Raji (cell line): ENCODE results near the gene TIMMDC1.

Experiments used
- POLR2A ChIP-seq: IDR thresholded peaks from 2 replicates; pipeline ENCODE4 v1.6.1; 2011; ENCODE audit warnings: low read depth, low read length, control low read depth; ENCODE audit not compliant: insufficient read depth

TIMMDC1 gene

GRCh38 chr3:119562307-119562961 is 64.1 kb downstream of the TIMMDC1 start:
- TF ChIP-seq POLR2A: peak; percentile 77

- TF ChIP-seq POLR2A: no peak
Observed at GRCh38 chr3:119569156-119569555, 70.8 kb downstream of the TIMMDC1 start.

- no peak for TF ChIP-seq POLR2A
Observed at GRCh38 chr3:119570229-119570628, 71.9 kb downstream of the TIMMDC1 start.

- TF ChIP-seq POLR2A: no peak
Observed at GRCh38 chr3:119571230-119571629, 72.9 kb downstream of the TIMMDC1 start.

GRCh38 chr3:119571688-119572087 is 73.3 kb downstream of the TIMMDC1 start:
- no peak for TF ChIP-seq POLR2A
